GM19455 (cell line): ENCODE data around the gene MAP3K4.
A peak's percentile ranks its signal among the peaks of the same experiment; 100 is the strongest.

Experiments used
- ATAC-seq: cut with Tn5 transposase; IDR thresholded peaks from one replicate; pipeline ENCODE4 v1.9.1; 2021; ENCODE audit not compliant: unreplicated experiment

Gene MAP3K4

GRCh38 chr6:161076181-161076677 is 84.7 kb downstream of the MAP3K4 start:
- no peak for ATAC-seq

- ATAC-seq = no peak
Measured at GRCh38 chr6:161079566-161080262, 88.1 kb downstream of the MAP3K4 start.

- no peak for ATAC-seq
Measured at GRCh38 chr6:161080263-161080970, 88.8 kb downstream of the MAP3K4 start.

GRCh38 chr6:161082215-161082614 is 90.6 kb downstream of the MAP3K4 start:
- ATAC-seq = no peak

- peak; percentile 93 for ATAC-seq
Measured at GRCh38 chr6:161085246-161085645, 93.7 kb downstream of the MAP3K4 start.

GRCh38 chr6:161088676-161089328 is 97.2 kb downstream of the MAP3K4 start:
- no peak for ATAC-seq

- no peak for ATAC-seq
Measured at GRCh38 chr6:161091151-161091550, 99.6 kb downstream of the MAP3K4 start.

GRCh38 chr6:161091972-161092701 is 100.6 kb downstream of the MAP3K4 start:
- no peak for ATAC-seq

GRCh38 chr6:161094955-161095354 is 103.4 kb downstream of the MAP3K4 start:
- ATAC-seq = no peak

GRCh38 chr6:161095916-161096315 is 104.3 kb downstream of the MAP3K4 start:
- no peak for ATAC-seq

- no peak for ATAC-seq
Measured at GRCh38 chr6:161100072-161100471, 108.5 kb downstream of the MAP3K4 start.

GRCh38 chr6:161101517-161101916 is 109.9 kb downstream of the MAP3K4 start:
- ATAC-seq = no peak

GRCh38 chr6:161103475-161103874 is 111.9 kb downstream of the MAP3K4 start:
- ATAC-seq = no peak

GRCh38 chr6:161104966-161105365 is 113.4 kb downstream of the MAP3K4 start:
- ATAC-seq = no peak

GRCh38 chr6:161105408-161105807 is 113.8 kb downstream of the MAP3K4 start:
- no peak for ATAC-seq

GRCh38 chr6:161107779-161108730 is 116.5 kb downstream of the MAP3K4 start:
- ATAC-seq = no peak

- no peak for ATAC-seq
Measured at GRCh38 chr6:161108916-161109315, 117.3 kb downstream of the MAP3K4 start.

GRCh38 chr6:161109366-161109765 is 117.8 kb downstream of the MAP3K4 start:
- ATAC-seq = no peak

- no peak for ATAC-seq
Measured at GRCh38 chr6:161110028-161110779, 118.6 kb downstream of the MAP3K4 start.
